ENCODE results near the gene ASTN1.

The ASTN1 gene

GRCh38 chr1:176926330-176927086 lies 238.0 kb downstream of the ASTN1 start:
- no peak for DNase-seq (ENCODE audit: low spot score)

GRCh38 chr1:176925223-176925622 lies 239.3 kb downstream of the ASTN1 start:
- no peak for DNase-seq (ENCODE audit: low spot score)

GRCh38 chr1:176923283-176923682 lies 241.2 kb downstream of the ASTN1 start:
- DNase-seq (ENCODE audit: low spot score): no peak

GRCh38 chr1:176919386-176920378 lies 244.8 kb downstream of the ASTN1 start:
- no peak for DNase-seq (ENCODE audit: low spot score)

GRCh38 chr1:176905648-176906047 lies 258.9 kb downstream of the ASTN1 start:
- no peak for DNase-seq (ENCODE audit: low spot score)

- DNase-seq (ENCODE audit: low spot score): no peak
Observed at GRCh38 chr1:176904057-176904751, 260.3 kb downstream of the ASTN1 start.

- DNase-seq (ENCODE audit: low spot score): no peak
Observed at GRCh38 chr1:176903474-176903873, 261.0 kb downstream of the ASTN1 start.

GRCh38 chr1:176899321-176899720 lies 265.2 kb downstream of the ASTN1 start:
- no peak for DNase-seq (ENCODE audit: low spot score)

- DNase-seq (ENCODE audit: low spot score): peak; percentile 69
Observed at GRCh38 chr1:176897350-176898236, 266.9 kb downstream of the ASTN1 start.

- DNase-seq (ENCODE audit: low spot score): no peak
Observed at GRCh38 chr1:176896216-176896615, 268.3 kb downstream of the ASTN1 start.

GRCh38 chr1:176894450-176894849 lies 270.1 kb downstream of the ASTN1 start:
- no peak for DNase-seq (ENCODE audit: low spot score)

GRCh38 chr1:176893625-176894352 lies 270.7 kb downstream of the ASTN1 start:
- DNase-seq (ENCODE audit: low spot score): no peak

GRCh38 chr1:176888471-176889032 lies 276.0 kb downstream of the ASTN1 start:
- no peak for DNase-seq (ENCODE audit: low spot score)

GRCh38 chr1:176885751-176886150 lies 278.8 kb downstream of the ASTN1 start:
- no peak for DNase-seq (ENCODE audit: low spot score)

- no peak for DNase-seq (ENCODE audit: low spot score)
Observed at GRCh38 chr1:176885341-176885740, 279.2 kb downstream of the ASTN1 start.

GRCh38 chr1:176884911-176885310 lies 279.6 kb downstream of the ASTN1 start:
- no peak for DNase-seq (ENCODE audit: low spot score)

- no peak for DNase-seq (ENCODE audit: low spot score)
Observed at GRCh38 chr1:176884286-176884685, 280.2 kb downstream of the ASTN1 start.

- DNase-seq (ENCODE audit: low spot score): peak; percentile 40
Observed at GRCh38 chr1:176880955-176881595, 283.4 kb downstream of the ASTN1 start.

- no peak for DNase-seq (ENCODE audit: low spot score)
Observed at GRCh38 chr1:176879784-176880620, 284.5 kb downstream of the ASTN1 start.

Measured in kidney capillary endothelial cell (primary cell).